Right lobe of liver (tissue), 6 donors: Measurements from ENCODE around the gene POU2F3. TPM values are rescaled to one million over a fixed set of nuclear protein-coding genes. Genes with fewer than 3 reads are reported as not detected.

ENCODE experiments used
- ATAC-seq, 4 donors: fragments of 200-7000 bp; cut with Tn5 transposase; one replicate each; pipeline ENCODE4 v1.9.1; 2020; ENCODE audit warnings: mild to moderate bottlenecking in 4 of 4, moderate library complexity in 4 of 4
- DNase-seq, 3 donors: peaks; one replicate each; pipeline ENCODE4 v3.0.0-alpha.2; 2020
- H3K27ac ChIP-seq, 3 donors: fragments of 200-600 bp; one replicate each; pipeline ENCODE4 v1.8.0; 2022
- H3K27me3 ChIP-seq, 2 donors: fragments of 200-600 bp; one replicate each; pipeline ENCODE4 v1.8.0; 2022
- H3K36me3 ChIP-seq, 4 donors: fragments of 200-600 bp; sonication (generic) in 1 of 4; one replicate each; pipeline versions ENCODE4 v1.5.1 to v1.8.0; 2017 to 2022; ENCODE audit warnings: control low read depth in 1 of 4
- H3K4me1 ChIP-seq, 4 donors: fragments of 200-600 bp; sonication (generic) in 1 of 4; one replicate each; pipeline versions ENCODE4 v1.5.1 to v1.8.0; 2017 to 2022; ENCODE audit warnings: control low read depth in 1 of 4
- H3K4me3 ChIP-seq, 3 donors: fragments of 200-600 bp; one replicate each; pipeline ENCODE4 v1.8.0; 2022
- H3K9me3 ChIP-seq, 4 donors: fragments of 200-600 bp; sonication (generic) in 1 of 4; one replicate each; pipeline versions ENCODE4 v1.5.1 to v1.8.0; 2017 to 2022; ENCODE audit warnings: control low read depth in 1 of 4
- POLR2A ChIP-seq: fragments of 450-650 bp; IDR thresholded peaks from one replicate; pipeline ENCODE4 v1.6.1; 2017; ENCODE audit warnings: antibody characterized with exemption, mild to moderate bottlenecking
- WGBS: methylation state at CpG from one replicate; pipeline ENCODE4 v1.1.6; 2018; ENCODE audit warnings: low coverage, low lambda C conversion rate; ENCODE audit not compliant: insufficient coverage; ENCODE audit errors: missing lambda C conversion rate; 5-methylcytosine and 5-hydroxymethylcytosine counted together
- intact Hi-C, 2 donors: fragments of 100-400 bp; cut with DNase I; formaldehyde crosslinking; loops; one replicate each; pipeline versions ENCODE4 v1.11.2 to v1.14.1; 2022
- total RNA-seq, 6 experiments: library from RNA; depleted of rRNA in 2 of 6; stranded (reverse); fragments of >200 nt in 2 of 6; fragmentation: NEBNext Ultra II Directional in 3 of 6; extraction: Animal tissue kit (Norgen Biotek cat#: 25700) in 3 of 6; gene quantifications; one replicate each; pipeline versions ENCODE4 v1.1.0 to v1.2.4, GENCODE V29; 2016 to 2023
- TF ChIP-seq, protein P1 (sequence below), 4 donors: fragments of 200-600 bp in 3 of 4; fragments of 450-650 bp in 1 of 4; IDR thresholded peaks; one replicate each; pipeline versions ENCODE4 v1.5.1 to v1.8.0; 2016 to 2022; ENCODE audit warnings: antibody characterized with exemption in 4 of 4, mild to moderate bottlenecking in 2 of 4
- donor health status: DM: no; HTN: yes; CAD: no.
- donor health status: DM: no; HTN: no; CAD: no.
- donor health status: DM: no; HTN: no; CAD: no.
- donor health status: DM: no; HTN: yes; CAD: no.
- donor health status: DM: no; HTN: yes; CAD: no.

Gene POU2F3
- total RNA-seq, 6 experiments from 2014 or later: not detected

DNA sequence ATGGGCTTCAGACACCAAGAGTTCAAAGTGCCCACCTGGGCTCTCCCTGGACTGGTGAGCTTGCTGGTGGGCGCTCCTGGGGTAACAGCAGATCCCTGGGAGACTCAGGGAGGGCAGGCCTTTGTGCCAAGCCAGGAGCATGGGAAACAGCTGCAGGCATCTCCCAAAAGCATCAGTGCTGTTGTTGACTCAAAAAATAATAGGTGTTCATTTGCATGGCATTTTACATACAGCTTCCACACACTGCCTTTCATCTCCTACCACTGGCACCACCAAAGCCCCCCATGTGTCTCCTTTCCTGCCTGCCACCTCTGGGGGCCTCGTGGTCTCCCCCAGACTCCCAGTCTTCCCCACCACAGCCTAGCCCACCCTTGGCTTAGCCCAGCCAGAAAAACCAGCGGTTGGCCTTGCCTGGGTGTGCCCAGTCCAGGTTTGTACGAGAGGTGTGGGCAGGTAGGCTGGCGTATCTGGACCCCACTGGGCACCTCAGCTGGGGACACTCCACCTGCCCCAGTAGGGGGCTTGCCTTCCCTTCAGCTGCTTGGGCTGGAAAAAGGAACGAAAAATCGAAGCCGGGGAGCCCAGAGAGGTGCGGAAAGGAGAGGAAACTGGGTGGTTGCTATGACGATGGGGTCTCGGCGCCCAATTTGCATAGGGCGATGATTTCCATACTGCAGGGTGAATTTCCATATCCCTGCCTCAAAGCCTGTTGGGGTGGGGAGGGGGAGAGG is 15.0 kb downstream of the POU2F3 start:
- no peaks in the 10 kb centered on the region for H3K4me1 ChIP-seq
- H3K27ac ChIP-seq: no peak overlapping the region
- ATAC-seq: no peak
- no peak for DNase-seq
- TF ChIP-seq, protein P1, sequence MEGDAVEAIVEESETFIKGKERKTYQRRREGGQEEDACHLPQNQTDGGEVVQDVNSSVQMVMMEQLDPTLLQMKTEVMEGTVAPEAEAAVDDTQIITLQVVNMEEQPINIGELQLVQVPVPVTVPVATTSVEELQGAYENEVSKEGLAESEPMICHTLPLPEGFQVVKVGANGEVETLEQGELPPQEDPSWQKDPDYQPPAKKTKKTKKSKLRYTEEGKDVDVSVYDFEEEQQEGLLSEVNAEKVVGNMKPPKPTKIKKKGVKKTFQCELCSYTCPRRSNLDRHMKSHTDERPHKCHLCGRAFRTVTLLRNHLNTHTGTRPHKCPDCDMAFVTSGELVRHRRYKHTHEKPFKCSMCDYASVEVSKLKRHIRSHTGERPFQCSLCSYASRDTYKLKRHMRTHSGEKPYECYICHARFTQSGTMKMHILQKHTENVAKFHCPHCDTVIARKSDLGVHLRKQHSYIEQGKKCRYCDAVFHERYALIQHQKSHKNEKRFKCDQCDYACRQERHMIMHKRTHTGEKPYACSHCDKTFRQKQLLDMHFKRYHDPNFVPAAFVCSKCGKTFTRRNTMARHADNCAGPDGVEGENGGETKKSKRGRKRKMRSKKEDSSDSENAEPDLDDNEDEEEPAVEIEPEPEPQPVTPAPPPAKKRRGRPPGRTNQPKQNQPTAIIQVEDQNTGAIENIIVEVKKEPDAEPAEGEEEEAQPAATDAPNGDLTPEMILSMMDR (IDR thresholded peaks at IDR 0.05): no peak
- TF ChIP-seq POLR2A: no peak
- H3K9me3 ChIP-seq: no peaks in the 10 kb centered on the region
- no peaks in the 10 kb centered on the region for H3K27me3 ChIP-seq
- 4% methylated on average over 12 of the region's 13 CpGs for WGBS
- H3K4me3 ChIP-seq: no peak overlapping the region
- H3K36me3 ChIP-seq: no peaks in the 10 kb centered on the region
- intact Hi-C loops: no loop called here

DNA sequence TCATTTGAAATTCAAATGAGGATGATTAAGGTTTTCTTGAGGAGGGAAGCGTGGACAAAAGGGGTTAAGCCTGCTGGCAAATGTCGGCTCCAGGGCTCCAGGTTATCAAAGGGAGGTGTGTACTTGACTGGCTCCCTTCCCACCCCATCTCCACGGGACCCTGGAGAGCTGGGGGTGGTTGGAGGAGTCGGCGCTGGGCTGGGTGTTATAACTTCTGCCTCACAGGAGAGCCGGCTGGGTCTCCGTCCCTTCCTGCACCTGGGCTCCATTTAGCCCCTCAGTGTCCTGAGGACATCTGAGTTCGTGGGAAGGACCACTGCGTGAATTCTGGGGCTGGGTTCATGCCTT is 15.6 kb downstream of the POU2F3 start:
- 0% methylated on average over 2 of the region's 9 CpGs for WGBS
- no peak overlapping the region for H3K4me3 ChIP-seq
- H3K27ac ChIP-seq: no peak overlapping the region
- no peaks in the 10 kb centered on the region for H3K9me3 ChIP-seq
- no peaks in the 10 kb centered on the region for H3K4me1 ChIP-seq
- no peaks in the 10 kb centered on the region for H3K36me3 ChIP-seq
- ATAC-seq: no peak
- H3K27me3 ChIP-seq: no peaks in the 10 kb centered on the region
- intact Hi-C loops: no loop called here
- DNase-seq: no peak
- TF ChIP-seq POLR2A: no peak
- TF ChIP-seq, protein P1 (IDR thresholded peaks at IDR 0.05): no peak

DNA sequence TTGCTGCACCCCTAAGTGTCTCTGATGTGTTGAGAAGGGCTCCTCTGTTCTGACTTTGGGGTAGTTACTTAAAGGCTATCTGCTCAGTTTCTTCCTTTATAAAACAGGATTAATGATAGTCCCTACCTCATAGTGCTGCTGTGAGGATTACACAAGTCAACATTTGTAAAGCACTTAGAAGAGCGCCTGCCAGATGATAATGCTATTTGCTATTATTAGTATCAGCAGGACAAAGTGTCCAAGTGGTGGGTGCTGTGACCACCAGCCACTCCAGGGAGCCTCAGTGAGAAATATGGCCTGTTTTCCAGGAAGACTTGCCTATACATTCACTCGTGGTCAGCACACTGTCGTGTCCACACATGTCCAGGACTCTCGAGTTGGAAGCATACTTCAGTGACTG is 16.2 kb downstream of the POU2F3 start:
- Histone ChIP-seq H3K27me3 (no peaks in the 10 kb centered on the region), H3K4me3 (no peak overlapping the region), H3K4me1 (no peaks in the 10 kb centered on the region), H3K36me3 (no peaks in the 10 kb centered on the region), H3K9me3 (no peaks in the 10 kb centered on the region), H3K27ac (no peak overlapping the region)
- ATAC-seq: no peak
- DNase-seq: no peak
- WGBS: 33% methylated on average over 1 of the region's 4 CpGs
- intact Hi-C loops: no loop called here
- TF ChIP-seq POLR2A: no peak
- TF ChIP-seq, protein P1 (IDR thresholded peaks at IDR 0.05): no peak

DNA sequence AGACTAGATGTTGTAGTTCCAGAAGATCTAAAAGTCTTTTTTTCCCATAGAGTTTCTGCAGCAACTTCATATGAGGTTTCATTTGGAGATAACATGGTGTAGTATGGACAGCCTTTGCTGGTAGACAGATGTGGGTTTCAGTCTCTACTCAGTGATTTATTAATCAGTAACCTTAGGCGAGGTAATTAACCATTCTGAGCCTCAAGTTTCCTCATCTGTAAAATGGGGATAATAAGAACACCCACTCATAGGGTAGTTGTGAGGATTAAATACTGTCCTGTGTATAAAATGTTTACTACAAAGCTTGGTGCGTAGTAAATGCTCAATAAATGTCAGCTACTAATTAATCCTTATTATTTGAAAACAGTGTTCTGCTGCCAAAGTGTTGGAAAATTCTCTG is 16.8 kb downstream of the POU2F3 start:
- TF ChIP-seq, protein P1 (IDR thresholded peaks at IDR 0.05): no peak

DNA sequence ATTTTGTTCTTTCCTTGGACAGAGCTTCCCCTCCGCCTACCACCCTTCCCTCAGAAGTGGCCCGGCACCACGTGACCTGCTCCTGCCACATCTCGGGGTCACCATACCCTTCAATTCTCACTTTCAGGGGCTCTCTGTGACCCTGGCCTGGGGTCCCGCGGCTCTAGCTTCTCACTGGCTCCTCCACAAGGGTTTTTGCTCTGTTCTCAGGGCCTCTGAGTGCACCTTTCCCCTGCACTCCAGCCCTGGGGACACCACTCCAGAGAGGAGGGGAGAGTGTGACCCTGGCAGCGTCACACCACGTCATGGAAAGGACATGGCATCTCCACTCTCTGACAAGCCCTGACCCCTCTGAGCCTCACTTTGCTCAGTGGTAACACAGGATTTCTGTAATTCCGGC is 17.4 kb downstream of the POU2F3 start:
- ATAC-seq: no peak
- intact Hi-C loops: no loop called here
- Histone ChIP-seq H3K27ac (no peak overlapping the region), H3K4me3 (no peak overlapping the region), H3K27me3 (no peaks in the 10 kb centered on the region), H3K36me3 (no peaks in the 10 kb centered on the region), H3K9me3 (no peaks in the 10 kb centered on the region), H3K4me1 (no peaks in the 10 kb centered on the region)
- WGBS: 65% methylated on average over 6 of the region's 9 CpGs
- TF ChIP-seq, protein P1 (IDR thresholded peaks at IDR 0.05): no peak
- DNase-seq: no peak

More for the DNA sequence above, 16.8 kb downstream of the POU2F3 start:
- ATAC-seq (no peak), DNase-seq (no peak)
- intact Hi-C loops: no loop called here
- Histone ChIP-seq H3K27me3 (no peaks in the 10 kb centered on the region), H3K4me3 (no peak overlapping the region), H3K36me3 (no peaks in the 10 kb centered on the region), H3K9me3 (no peaks in the 10 kb centered on the region), H3K4me1 (no peaks in the 10 kb centered on the region), H3K27ac (no peak overlapping the region)
- 55% methylated on average over 2 of the region's 2 CpGs for WGBS
